Nephron progenitor cell (in vitro differentiated cells): ENCODE measurements around the gene CACNA2D3.

Experiments used
- DNase-seq: peaks from one replicate; pipeline ENCODE4 v3.0.0; 2021
- H3K27ac Mint-ChIP-seq: 2 replicates; pipeline ENCODE4 v1.8.0; 2021; ENCODE audit warnings: mild to moderate bottlenecking, moderate library complexity, mixed read lengths
- H3K27me3 Mint-ChIP-seq: 2 replicates; pipeline ENCODE4 v1.8.0; 2021; ENCODE audit warnings: mild to moderate bottlenecking, low read depth, mixed read lengths; ENCODE audit not compliant: poor library complexity
- H3K36me3 Mint-ChIP-seq: 2 replicates; pipeline ENCODE4 v1.8.0; 2021; ENCODE audit warnings: low read depth, mixed read lengths
- H3K4me1 Mint-ChIP-seq: 2 replicates; pipeline ENCODE4 v1.8.0; 2021; ENCODE audit warnings: mixed read lengths
- H3K4me3 Mint-ChIP-seq: 2 replicates; pipeline ENCODE4 v1.8.0; 2021; ENCODE audit warnings: mild to moderate bottlenecking, moderate library complexity, mixed read lengths
- H3K9me3 Mint-ChIP-seq: 2 replicates; pipeline ENCODE4 v1.8.0; 2021; ENCODE audit warnings: mild to moderate bottlenecking, moderate library complexity, mixed read lengths
- CTCF ChIP-seq: fragments of 200-600 bp; sonication (generic); IDR thresholded peaks from 2 replicates; pipeline ENCODE4 v1.5.0; 2021; ENCODE audit warnings: antibody characterized with exemption

The CACNA2D3 gene

GRCh38 chr3:54159917-54160316 is 37.6 kb downstream of the CACNA2D3 start:
- Mint-ChIP-seq H3K9me3 (no peaks in the 10 kb centered on the region), H3K4me3 (no peak overlapping the region), H3K4me1 (peaks cover 16% of the 10 kb centered on the region), H3K36me3 (no peaks in the 10 kb centered on the region), H3K27me3 (peaks cover 9% of the 10 kb centered on the region), H3K27ac (no peak overlapping the region)
- no peak for TF ChIP-seq CTCF
- DNase-seq, result no peak

- no peaks in the 10 kb centered on the region for H3K9me3 Mint-ChIP-seq
- no peaks in the 10 kb centered on the region for H3K36me3 Mint-ChIP-seq
- no peak for TF ChIP-seq CTCF
- peaks cover 8% of the 10 kb centered on the region for H3K4me1 Mint-ChIP-seq
- no peak overlapping the region for H3K27ac Mint-ChIP-seq
- H3K27me3 Mint-ChIP-seq, result peaks cover 14% of the 10 kb centered on the region
- no peak overlapping the region for H3K4me3 Mint-ChIP-seq
- DNase-seq, result no peak
Observed at GRCh38 chr3:54163441-54163840, 41.1 kb downstream of the CACNA2D3 start.

GRCh38 chr3:54164192-54164975 is 42.0 kb downstream of the CACNA2D3 start:
- no peak for DNase-seq
- Mint-ChIP-seq H3K4me3 (no peak overlapping the region), H3K27me3 (peaks cover 9% of the 10 kb centered on the region), H3K9me3 (no peaks in the 10 kb centered on the region), H3K4me1 (no peaks in the 10 kb centered on the region), H3K27ac (no peak overlapping the region), H3K36me3 (no peaks in the 10 kb centered on the region)
- TF ChIP-seq CTCF, result no peak

GRCh38 chr3:54165865-54166264 is 43.5 kb downstream of the CACNA2D3 start:
- no peaks in the 10 kb centered on the region for H3K36me3 Mint-ChIP-seq
- H3K4me1 Mint-ChIP-seq, result no peaks in the 10 kb centered on the region
- H3K27me3 Mint-ChIP-seq, result peaks cover 9% of the 10 kb centered on the region
- no peak overlapping the region for H3K4me3 Mint-ChIP-seq
- H3K27ac Mint-ChIP-seq, result no peak overlapping the region
- TF ChIP-seq CTCF, result no peak
- no peak for DNase-seq
- no peaks in the 10 kb centered on the region for H3K9me3 Mint-ChIP-seq

GRCh38 chr3:54167999-54168398 is 45.6 kb downstream of the CACNA2D3 start:
- H3K4me3 Mint-ChIP-seq, result no peak overlapping the region
- TF ChIP-seq CTCF, result no peak
- DNase-seq, result no peak
- peaks cover 9% of the 10 kb centered on the region for H3K27me3 Mint-ChIP-seq
- no peaks in the 10 kb centered on the region for H3K9me3 Mint-ChIP-seq
- H3K4me1 Mint-ChIP-seq, result no peaks in the 10 kb centered on the region
- H3K36me3 Mint-ChIP-seq, result no peaks in the 10 kb centered on the region
- no peak overlapping the region for H3K27ac Mint-ChIP-seq

GRCh38 chr3:54168451-54168850 is 46.1 kb downstream of the CACNA2D3 start:
- no peak overlapping the region for H3K4me3 Mint-ChIP-seq
- no peaks in the 10 kb centered on the region for H3K36me3 Mint-ChIP-seq
- H3K9me3 Mint-ChIP-seq, result no peaks in the 10 kb centered on the region
- no peak for DNase-seq
- H3K27me3 Mint-ChIP-seq, result peaks cover 9% of the 10 kb centered on the region
- H3K27ac Mint-ChIP-seq, result no peak overlapping the region
- no peaks in the 10 kb centered on the region for H3K4me1 Mint-ChIP-seq
- TF ChIP-seq CTCF, result no peak
